H9 (cell line): ENCODE data around the gene PKP1. TPM values are rescaled to one million over a fixed set of nuclear protein-coding genes. Genes with fewer than 3 reads are reported as not detected.

ENCODE experiments used
- DNase-seq: peaks from one replicate; pipeline ENCODE4 v3.0.0-alpha.2; 2017
- H2AFZ ChIP-seq: one replicate; pipeline ENCODE4 v1.6.1; 2013; ENCODE audit warnings: mild to moderate bottlenecking, low read length, control low read depth, moderate library complexity
- H2AK5ac ChIP-seq: 2 replicates; pipeline ENCODE4 v1.6.1; 2013; ENCODE audit warnings: low read length, control low read depth, mixed read lengths; ENCODE audit not compliant: insufficient read length
- H2BK120ac ChIP-seq: one replicate; pipeline ENCODE4 v1.6.1; 2013; ENCODE audit warnings: low read depth, mild to moderate bottlenecking, low read length, control low read depth, inconsistent platforms; ENCODE audit not compliant: poor library complexity, severe bottlenecking
- H2BK12ac ChIP-seq: 2 replicates; pipeline ENCODE4 v1.6.1; 2013; ENCODE audit warnings: low read length, control low read depth, mixed read lengths, low read depth; ENCODE audit not compliant: insufficient read length
- H2BK15ac ChIP-seq: 2 replicates; pipeline ENCODE4 v1.6.1; 2013; ENCODE audit warnings: low read depth, low read length, control low read depth
- H2BK20ac ChIP-seq: one replicate; pipeline ENCODE4 v1.6.1; 2013; ENCODE audit warnings: low read depth, mild to moderate bottlenecking, low read length, control low read depth, inconsistent platforms; ENCODE audit not compliant: poor library complexity, severe bottlenecking
- H2BK5ac ChIP-seq: 2 replicates; pipeline ENCODE4 v1.6.1; 2013; ENCODE audit warnings: low read length, control low read depth, mixed read lengths; ENCODE audit not compliant: insufficient read length
- H3K14ac ChIP-seq: 2 replicates; pipeline ENCODE4 v1.6.1; 2013; ENCODE audit warnings: low read length, control low read depth; ENCODE audit not compliant: insufficient read depth
- H3K18ac ChIP-seq: 2 replicates; pipeline ENCODE4 v1.6.1; 2013; ENCODE audit warnings: low read depth, mild to moderate bottlenecking, mixed read lengths, low read length, control low read depth; ENCODE audit not compliant: insufficient read length
- H3K23ac ChIP-seq: 2 replicates; pipeline ENCODE4 v1.6.1; 2013; ENCODE audit warnings: low read length, control low read depth, mixed read lengths, low read depth; ENCODE audit not compliant: insufficient read length
- H3K23me2 ChIP-seq: 2 replicates; pipeline ENCODE4 v1.6.1; 2013; ENCODE audit warnings: low read depth, mild to moderate bottlenecking, mixed read lengths, low read length, control low read depth; ENCODE audit not compliant: insufficient read length, poor library complexity, severe bottlenecking
- H3K27ac ChIP-seq: 2 replicates; pipeline ENCODE4 v1.5.1; 2013; ENCODE audit warnings: low read length, control low read depth, mixed read lengths, low read depth; ENCODE audit not compliant: insufficient read length
- H3K27me3 ChIP-seq: 2 replicates; pipeline ENCODE4 v1.6.1; 2013; ENCODE audit warnings: low read length, control low read depth, inconsistent platforms; ENCODE audit not compliant: insufficient read depth
- H3K4ac ChIP-seq: 2 replicates; pipeline ENCODE4 v1.6.1; 2013; ENCODE audit warnings: low read depth, mild to moderate bottlenecking, control low read depth, inconsistent platforms, low read length, moderate library complexity
- H3K4me1 ChIP-seq: 2 replicates; pipeline ENCODE4 v1.6.1; 2013; ENCODE audit warnings: low read length, control low read depth, inconsistent platforms; ENCODE audit not compliant: insufficient read depth
- H3K4me2 ChIP-seq: 2 replicates; pipeline ENCODE4 v1.6.1; 2013; ENCODE audit warnings: low read length, control low read depth, mixed read lengths; ENCODE audit not compliant: insufficient read length, insufficient read depth
- H3K56ac ChIP-seq: 2 replicates; pipeline ENCODE4 v1.6.1; 2013; ENCODE audit warnings: low read depth, mild to moderate bottlenecking, mixed read lengths, low read length, control low read depth; ENCODE audit not compliant: insufficient read length
- H3K79me1 ChIP-seq: 2 replicates; pipeline ENCODE4 v1.6.1; 2013; ENCODE audit warnings: low read depth, mild to moderate bottlenecking, moderate library complexity, low read length, control low read depth, inconsistent platforms; ENCODE audit not compliant: insufficient read depth, poor library complexity, severe bottlenecking
- H3K79me2 ChIP-seq: 2 replicates; pipeline ENCODE4 v1.6.1; 2013; ENCODE audit warnings: low read length, control low read depth, inconsistent platforms; ENCODE audit not compliant: insufficient read depth
- H3K9ac ChIP-seq: 2 replicates; pipeline ENCODE4 v1.6.1; 2013; ENCODE audit warnings: low read length, control low read depth, mixed read lengths; ENCODE audit not compliant: insufficient read length; ENCODE audit errors: extremely low read depth
- H3K9me3 ChIP-seq: one replicate; pipeline ENCODE4 v1.6.1; 2013; ENCODE audit warnings: low read depth, low read length, inconsistent platforms; ENCODE audit not compliant: control insufficient read depth
- H3T11ph ChIP-seq: one replicate; pipeline ENCODE4 v1.6.1; 2013; ENCODE audit warnings: mild to moderate bottlenecking, low read length, control low read depth, inconsistent platforms
- H4K20me1 ChIP-seq: one replicate; pipeline ENCODE4 v1.6.1; 2013; ENCODE audit not compliant: control insufficient read depth, insufficient read length, insufficient read depth
- H4K5ac ChIP-seq: 2 replicates; pipeline ENCODE4 v1.6.1; 2013; ENCODE audit warnings: low read depth, mild to moderate bottlenecking, mixed read lengths, low read length, control low read depth; ENCODE audit not compliant: insufficient read length
- H4K8ac ChIP-seq: replicated peaks from 2 replicates; pipeline ENCODE4 v1.6.1; 2013; ENCODE audit warnings: low read length, control low read depth, mixed read lengths, low read depth; ENCODE audit not compliant: insufficient read length
- H4K91ac ChIP-seq: 2 replicates; pipeline ENCODE4 v1.6.1; 2013; ENCODE audit warnings: low read depth, mild to moderate bottlenecking, moderate library complexity, mixed read lengths, low read length, control low read depth; ENCODE audit not compliant: insufficient read length
- H3K27ac Mint-ChIP-seq, 3 experiments: 2 replicates in 2 of 3; 3 replicates in 1 of 3; pipeline ENCODE4 v1.8.0; 2020 to 2021; ENCODE audit warnings: mixed read lengths in 3 of 3, mild to moderate bottlenecking in 1 of 3, moderate library complexity in 1 of 3
- H3K27me3 Mint-ChIP-seq: 2 replicates; pipeline ENCODE4 v1.8.0; 2021; ENCODE audit warnings: low read depth, mild to moderate bottlenecking, moderate library complexity, mixed read lengths
- H3K36me3 Mint-ChIP-seq, 3 experiments: 2 replicates in 2 of 3; 3 replicates in 1 of 3; pipeline ENCODE4 v1.8.0; 2020 to 2021; ENCODE audit warnings: low read depth in 3 of 3, mixed read lengths in 3 of 3; ENCODE audit not compliant: insufficient read depth in 1 of 3
- H3K4me1 Mint-ChIP-seq, 2 experiments: 2 replicates each; pipeline ENCODE4 v1.8.0; 2020; ENCODE audit warnings: mixed read lengths in 2 of 2
- H3K4me3 Mint-ChIP-seq, 2 experiments: 2 replicates in 1 of 2; 3 replicates in 1 of 2; pipeline ENCODE4 v1.8.0; 2020 to 2021; ENCODE audit warnings: mild to moderate bottlenecking in 2 of 2, mixed read lengths in 2 of 2, moderate library complexity in 1 of 2
- H3K9me3 Mint-ChIP-seq, 2 experiments: 2 replicates in 1 of 2; 3 replicates in 1 of 2; pipeline ENCODE4 v1.8.0; 2020; ENCODE audit warnings: mild to moderate bottlenecking in 2 of 2, mixed read lengths in 2 of 2, moderate library complexity in 1 of 2
- CTCF ChIP-seq: fragments of 200-600 bp; sonication (generic); conservative IDR thresholded peaks from 3 replicates; pipeline ENCODE4 v1.8.0; 2021; ENCODE audit warnings: antibody characterized with exemption, mild to moderate bottlenecking
- WGBS: extraction: QIAGEN DNeasy Blood & Tissue Kit; methylation state at CpG from one replicate; pipeline ENCODE4 v1.1.7; 2013; ENCODE audit warnings: missing lambda C conversion rate, low lambda C conversion rate, mixed read lengths; ENCODE audit not compliant: insufficient read length; ENCODE audit errors: extremely low coverage; 5-methylcytosine and 5-hydroxymethylcytosine counted together
- total RNA-seq: library from RNA; stranded (reverse); gene quantifications from 2 replicates; pipeline ENCODE4 v1.2.1, GENCODE V29; 2021

PKP1 gene
- total RNA-seq, 1 experiment from 2014 or later: 0.09 TPM

- no peaks in the 10 kb centered on the region for H3K4me1 ChIP-seq
- no peak for DNase-seq
- peaks cover 54% of the 10 kb centered on the region for H3K27me3 Mint-ChIP-seq
- no peaks in the 10 kb centered on the region; the same call in 1 of the 2 replicates for H3K79me2 ChIP-seq
- no peak overlapping the region for H3K27ac Mint-ChIP-seq
- H3K4me2 ChIP-seq: no peak overlapping the region
- H2BK120ac ChIP-seq: no peak overlapping the region
- H2AK5ac ChIP-seq: no peak overlapping the region
- no peaks in the 10 kb centered on the region for H3K36me3 Mint-ChIP-seq
- no peak overlapping the region for H4K5ac ChIP-seq
- no peak for TF ChIP-seq CTCF
- no peak overlapping the region for H3K14ac ChIP-seq
- H2AFZ ChIP-seq: no peak overlapping the region
- no peak overlapping the region for H4K91ac ChIP-seq
- no peak overlapping the region for H3K18ac ChIP-seq
- H2BK12ac ChIP-seq: no peak overlapping the region
- no peak overlapping the region for H2BK5ac ChIP-seq
- H3K27me3 ChIP-seq: no peaks in the 10 kb centered on the region; the same call in 1 of the 2 replicates
- H3K4me1 Mint-ChIP-seq: peaks cover 10 to 31% of the 10 kb centered on the region in 2 experiments
- no peak overlapping the region for H3K27ac ChIP-seq
- H3K9me3 Mint-ChIP-seq: no peaks in the 10 kb centered on the region
- no peak overlapping the region for H3K56ac ChIP-seq
- H2BK15ac ChIP-seq: no peak overlapping the region
- H3K4ac ChIP-seq: no peak overlapping the region
- no peak overlapping the region for H4K8ac ChIP-seq
- H3K23me2 ChIP-seq: no peaks in the 10 kb centered on the region
- no peak overlapping the region for H3K9ac ChIP-seq
- no CpG with 5 or more reads among the region's 9 CpGs for WGBS
- H3K9me3 ChIP-seq: no peaks in the 10 kb centered on the region
- no peak overlapping the region for H3K4me3 Mint-ChIP-seq
- H4K20me1 ChIP-seq: no peaks in the 10 kb centered on the region
- no peak overlapping the region for H3T11ph ChIP-seq
- H3K23ac ChIP-seq: no peak overlapping the region
- no peaks in the 10 kb centered on the region for H3K79me1 ChIP-seq
- no peak overlapping the region for H2BK20ac ChIP-seq
Measured at GRCh38 chr1:201307231-201307630, 23.9 kb downstream of the PKP1 start.
